ENCODE measurements around the gene OCA2.

GRCh38 chr15:27873039-27873438 is 226.1 kb downstream of the OCA2 start:
- TF ChIP-seq CTCF (IDR thresholded peaks at IDR 0.05; ENCODE audit: insufficient read depth, low read length) (no peak), POLR2AphosphoS5 (IDR thresholded peaks at IDR 0.05; ENCODE audit: low read depth) (no peak), GABPA (IDR thresholded peaks at IDR 0.05; ENCODE audit: low read depth) (no peak), REST (IDR thresholded peaks at IDR 0.05; ENCODE audit: insufficient replicate concordance, low read depth) (no peak)

All from HL-60 (cell line).